GM19397 (cell line): ENCODE data around the gene MANBA.
"Not testable (repeated sequence)": the region's sequence is repeated elsewhere in the genome, so short reads cannot be mapped to it uniquely, and the experiment has no call there.

Experiments used
- ATAC-seq: cut with Tn5 transposase; IDR thresholded peaks from one replicate; pipeline ENCODE4 v1.9.1; 2021; ENCODE audit warnings: mild to moderate bottlenecking, moderate library complexity; ENCODE audit not compliant: unreplicated experiment

MANBA gene

GRCh38 chr4:102625232-102625930, 135.4 kb downstream of the MANBA start:
- peak; percentile 87 for ATAC-seq

GRCh38 chr4:102624505-102624904, 136.3 kb downstream of the MANBA start:
- no peak for ATAC-seq

GRCh38 chr4:102623622-102624021, 137.1 kb downstream of the MANBA start:
- ATAC-seq = no peak

- no peak for ATAC-seq
Observed at GRCh38 chr4:102620697-102621497, 139.9 kb downstream of the MANBA start.

GRCh38 chr4:102619776-102620631, 140.8 kb downstream of the MANBA start:
- ATAC-seq = not testable (repeated sequence)

GRCh38 chr4:102619021-102619420, 141.7 kb downstream of the MANBA start:
- not testable (repeated sequence) for ATAC-seq

- no peak for ATAC-seq
Observed at GRCh38 chr4:102616636-102617035, 144.1 kb downstream of the MANBA start.

GRCh38 chr4:102614801-102615200, 146.0 kb downstream of the MANBA start:
- no peak for ATAC-seq

GRCh38 chr4:102612824-102613366, 147.9 kb downstream of the MANBA start:
- ATAC-seq = no peak

- ATAC-seq = no peak
Observed at GRCh38 chr4:102612210-102612609, 148.6 kb downstream of the MANBA start.

GRCh38 chr4:102610476-102610875, 150.3 kb downstream of the MANBA start:
- ATAC-seq = no peak

GRCh38 chr4:102610007-102610406, 150.8 kb downstream of the MANBA start:
- ATAC-seq = no peak

GRCh38 chr4:102608190-102608589, 152.6 kb downstream of the MANBA start:
- no peak for ATAC-seq

- no peak for ATAC-seq
Observed at GRCh38 chr4:102606846-102607450, 153.8 kb downstream of the MANBA start.

- ATAC-seq = no peak
Observed at GRCh38 chr4:102606261-102606660, 154.5 kb downstream of the MANBA start.

- ATAC-seq = no peak
Observed at GRCh38 chr4:102604222-102604940, 156.4 kb downstream of the MANBA start.

- no peak for ATAC-seq
Observed at GRCh38 chr4:102601586-102602227, 159.1 kb downstream of the MANBA start.

GRCh38 chr4:102600689-102601088, 160.1 kb downstream of the MANBA start:
- no peak for ATAC-seq

GRCh38 chr4:102599886-102600285, 160.9 kb downstream of the MANBA start:
- ATAC-seq = no peak
